Peyer's patch (tissue), 4 donors: ENCODE measurements around the gene COG2.

ENCODE experiments used
- POLR2A ChIP-seq, 2 donors: fragments of 450-650 bp; IDR thresholded peaks; one replicate each; pipeline ENCODE4 v1.5.1; 2017; ENCODE audit warnings: antibody characterized with exemption in 2 of 2, mild to moderate bottlenecking in 2 of 2, moderate library complexity in 2 of 2
- TF ChIP-seq, protein P1 (sequence below), 6 experiments: fragments of 450-650 bp in 4 of 6; fragments of 200-600 bp in 2 of 6; sonication (generic) in 1 of 6; IDR thresholded peaks; one replicate each; pipeline ENCODE4 v1.5.1; 2017 to 2019; ENCODE audit warnings: antibody characterized with exemption in 6 of 6, mild to moderate bottlenecking in 3 of 6, moderate library complexity in 1 of 6

GRCh38 chr1:230631477-230631876 is 10.8 kb upstream of the COG2 start:
- TF ChIP-seq, protein P1, sequence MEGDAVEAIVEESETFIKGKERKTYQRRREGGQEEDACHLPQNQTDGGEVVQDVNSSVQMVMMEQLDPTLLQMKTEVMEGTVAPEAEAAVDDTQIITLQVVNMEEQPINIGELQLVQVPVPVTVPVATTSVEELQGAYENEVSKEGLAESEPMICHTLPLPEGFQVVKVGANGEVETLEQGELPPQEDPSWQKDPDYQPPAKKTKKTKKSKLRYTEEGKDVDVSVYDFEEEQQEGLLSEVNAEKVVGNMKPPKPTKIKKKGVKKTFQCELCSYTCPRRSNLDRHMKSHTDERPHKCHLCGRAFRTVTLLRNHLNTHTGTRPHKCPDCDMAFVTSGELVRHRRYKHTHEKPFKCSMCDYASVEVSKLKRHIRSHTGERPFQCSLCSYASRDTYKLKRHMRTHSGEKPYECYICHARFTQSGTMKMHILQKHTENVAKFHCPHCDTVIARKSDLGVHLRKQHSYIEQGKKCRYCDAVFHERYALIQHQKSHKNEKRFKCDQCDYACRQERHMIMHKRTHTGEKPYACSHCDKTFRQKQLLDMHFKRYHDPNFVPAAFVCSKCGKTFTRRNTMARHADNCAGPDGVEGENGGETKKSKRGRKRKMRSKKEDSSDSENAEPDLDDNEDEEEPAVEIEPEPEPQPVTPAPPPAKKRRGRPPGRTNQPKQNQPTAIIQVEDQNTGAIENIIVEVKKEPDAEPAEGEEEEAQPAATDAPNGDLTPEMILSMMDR (IDR thresholded peaks at IDR 0.05) = no peak
- no peak for TF ChIP-seq POLR2A (IDR thresholded peaks at IDR 0.05)
